PC-9 (cell line): ENCODE results near the gene MICAL2.

Source experiments
- EZH2 ChIP-seq: fragments of 200-600 bp; sonication (generic); IDR thresholded peaks from 2 replicates; pipeline ENCODE4 v1.8.0; 2017; ENCODE audit warnings: antibody characterized with exemption, low read depth
- TF ChIP-seq, protein P1 (sequence below): fragments of 200-600 bp; sonication (generic); conservative IDR thresholded peaks from 2 replicates; pipeline ENCODE4 v1.6.1; 2017; ENCODE audit warnings: mixed run types, antibody characterized with exemption, mild to moderate bottlenecking, moderate library complexity

- TF ChIP-seq, protein P1, sequence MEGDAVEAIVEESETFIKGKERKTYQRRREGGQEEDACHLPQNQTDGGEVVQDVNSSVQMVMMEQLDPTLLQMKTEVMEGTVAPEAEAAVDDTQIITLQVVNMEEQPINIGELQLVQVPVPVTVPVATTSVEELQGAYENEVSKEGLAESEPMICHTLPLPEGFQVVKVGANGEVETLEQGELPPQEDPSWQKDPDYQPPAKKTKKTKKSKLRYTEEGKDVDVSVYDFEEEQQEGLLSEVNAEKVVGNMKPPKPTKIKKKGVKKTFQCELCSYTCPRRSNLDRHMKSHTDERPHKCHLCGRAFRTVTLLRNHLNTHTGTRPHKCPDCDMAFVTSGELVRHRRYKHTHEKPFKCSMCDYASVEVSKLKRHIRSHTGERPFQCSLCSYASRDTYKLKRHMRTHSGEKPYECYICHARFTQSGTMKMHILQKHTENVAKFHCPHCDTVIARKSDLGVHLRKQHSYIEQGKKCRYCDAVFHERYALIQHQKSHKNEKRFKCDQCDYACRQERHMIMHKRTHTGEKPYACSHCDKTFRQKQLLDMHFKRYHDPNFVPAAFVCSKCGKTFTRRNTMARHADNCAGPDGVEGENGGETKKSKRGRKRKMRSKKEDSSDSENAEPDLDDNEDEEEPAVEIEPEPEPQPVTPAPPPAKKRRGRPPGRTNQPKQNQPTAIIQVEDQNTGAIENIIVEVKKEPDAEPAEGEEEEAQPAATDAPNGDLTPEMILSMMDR: no peak
- no peak for TF ChIP-seq EZH2
Observed at GRCh38 chr11:12176410-12176809, 66.0 kb downstream of the MICAL2 start.
